ENCODE data around the gene DAPK2.
"Not testable (repeated sequence)": the region's sequence is repeated elsewhere in the genome, so short reads cannot be mapped to it uniquely, and the experiment has no call there.

Gene DAPK2

DNA sequence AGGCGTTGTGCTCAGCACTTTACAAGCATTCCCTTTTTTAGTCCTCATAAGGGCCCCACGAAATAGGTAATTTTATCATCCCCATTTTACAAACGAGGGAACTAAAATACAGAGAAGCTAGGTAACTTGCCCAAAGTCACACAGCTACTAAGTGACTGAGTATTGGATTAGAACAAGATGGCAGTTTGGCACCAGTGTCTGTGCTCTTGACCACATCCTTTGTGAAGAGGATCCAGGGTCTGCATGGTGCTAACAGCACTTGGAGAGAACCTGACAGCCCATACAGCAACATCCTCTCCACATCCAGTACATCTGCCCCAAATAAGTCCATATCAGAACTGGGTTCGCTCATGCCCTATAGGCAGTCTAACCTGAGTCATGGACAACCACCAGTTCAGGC, 21.8 kb upstream of the DAPK2 start:
- H3K27ac ChIP-seq, result no peak overlapping the region
- TF ChIP-seq, protein P1, sequence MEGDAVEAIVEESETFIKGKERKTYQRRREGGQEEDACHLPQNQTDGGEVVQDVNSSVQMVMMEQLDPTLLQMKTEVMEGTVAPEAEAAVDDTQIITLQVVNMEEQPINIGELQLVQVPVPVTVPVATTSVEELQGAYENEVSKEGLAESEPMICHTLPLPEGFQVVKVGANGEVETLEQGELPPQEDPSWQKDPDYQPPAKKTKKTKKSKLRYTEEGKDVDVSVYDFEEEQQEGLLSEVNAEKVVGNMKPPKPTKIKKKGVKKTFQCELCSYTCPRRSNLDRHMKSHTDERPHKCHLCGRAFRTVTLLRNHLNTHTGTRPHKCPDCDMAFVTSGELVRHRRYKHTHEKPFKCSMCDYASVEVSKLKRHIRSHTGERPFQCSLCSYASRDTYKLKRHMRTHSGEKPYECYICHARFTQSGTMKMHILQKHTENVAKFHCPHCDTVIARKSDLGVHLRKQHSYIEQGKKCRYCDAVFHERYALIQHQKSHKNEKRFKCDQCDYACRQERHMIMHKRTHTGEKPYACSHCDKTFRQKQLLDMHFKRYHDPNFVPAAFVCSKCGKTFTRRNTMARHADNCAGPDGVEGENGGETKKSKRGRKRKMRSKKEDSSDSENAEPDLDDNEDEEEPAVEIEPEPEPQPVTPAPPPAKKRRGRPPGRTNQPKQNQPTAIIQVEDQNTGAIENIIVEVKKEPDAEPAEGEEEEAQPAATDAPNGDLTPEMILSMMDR (conservative IDR thresholded peaks at IDR 0.05), result no peak
- no peak for TF ChIP-seq ZFX (IDR thresholded peaks at IDR 0.05)

- H3K27ac ChIP-seq, result no peak overlapping the region
- no peak for TF ChIP-seq ZFX (IDR thresholded peaks at IDR 0.05)
- TF ChIP-seq, protein P1 (conservative IDR thresholded peaks at IDR 0.05), result peak; percentile 89
These were observed 21.3 kb upstream of the DAPK2 start for GRCh38 chr15:64067564-64068030.

DNA sequence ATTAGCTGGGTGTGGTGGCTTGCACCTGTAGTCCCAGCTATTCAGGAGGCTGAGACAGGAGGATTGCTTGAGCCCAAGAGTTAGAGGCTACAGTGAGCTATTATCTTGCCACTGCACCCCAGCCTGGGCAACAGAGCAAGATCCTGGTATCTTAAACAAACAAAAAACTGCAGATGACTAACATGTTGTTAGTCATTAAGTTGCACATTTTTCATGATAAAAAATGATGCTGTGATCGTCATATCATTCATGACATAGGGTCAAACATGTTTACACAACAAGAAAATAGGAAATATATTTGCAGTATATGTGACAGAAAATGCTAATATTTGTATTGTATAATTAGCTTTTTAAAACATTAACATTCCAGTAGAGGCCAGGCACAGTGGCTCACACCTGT, 20.2 kb upstream of the DAPK2 start:
- H3K27ac ChIP-seq, result no peak overlapping the region
- TF ChIP-seq, protein P1 (conservative IDR thresholded peaks at IDR 0.05), result no peak
- no peak for TF ChIP-seq ZFX (IDR thresholded peaks at IDR 0.05)

DNA sequence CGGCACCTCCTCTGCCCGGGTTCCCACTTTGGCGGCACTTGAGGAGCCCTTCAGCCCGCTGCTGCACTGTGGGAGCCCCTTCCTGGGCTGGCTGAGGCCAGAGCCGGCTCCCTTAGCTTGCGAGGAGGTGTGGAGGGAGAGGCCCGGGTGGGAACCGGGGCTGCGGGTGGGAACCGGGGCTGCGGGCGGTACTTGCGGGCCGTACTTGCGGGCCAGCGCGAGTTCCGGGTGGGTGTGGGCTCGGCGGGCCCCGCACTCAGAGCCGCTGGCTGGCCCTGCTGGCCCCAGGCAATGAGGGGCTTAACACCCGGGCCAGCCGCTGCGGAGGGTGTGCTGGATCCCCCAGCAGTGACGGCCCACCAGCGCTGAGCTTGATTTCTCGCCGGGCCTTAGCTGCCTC, 14.4 kb upstream of the DAPK2 start:
- TF ChIP-seq, protein P1 (conservative IDR thresholded peaks at IDR 0.05), result no peak
- TF ChIP-seq ZFX (IDR thresholded peaks at IDR 0.05), result no peak
- H3K27ac ChIP-seq, result no peak overlapping the region

DNA sequence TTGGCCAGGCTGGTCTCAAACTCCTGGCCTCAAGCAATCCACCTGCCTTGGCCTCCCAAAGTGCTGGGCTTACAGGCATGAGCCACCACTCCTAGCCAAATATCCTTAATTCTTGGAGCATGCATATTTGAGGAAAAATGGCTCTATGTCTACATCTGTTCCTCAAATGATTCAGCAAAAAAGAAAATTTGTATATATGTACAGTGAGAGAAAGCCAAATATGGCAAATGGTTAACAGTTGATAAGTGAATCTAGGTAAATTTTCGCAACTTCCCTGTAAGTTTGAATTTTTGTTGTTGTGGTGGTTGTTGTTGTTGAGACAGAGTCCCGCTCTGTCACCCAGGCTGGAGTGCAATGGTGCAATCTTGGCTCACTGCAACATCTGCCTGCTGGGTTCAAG, 12.8 kb upstream of the DAPK2 start:
- H3K27ac ChIP-seq, result not testable (repeated sequence)

GRCh38 chr15:64058279-64058678, 12.0 kb upstream of the DAPK2 start:
- no peak overlapping the region for H3K27ac ChIP-seq
- TF ChIP-seq, protein P1 (conservative IDR thresholded peaks at IDR 0.05), result no peak
- TF ChIP-seq ZFX (IDR thresholded peaks at IDR 0.05), result no peak

DNA sequence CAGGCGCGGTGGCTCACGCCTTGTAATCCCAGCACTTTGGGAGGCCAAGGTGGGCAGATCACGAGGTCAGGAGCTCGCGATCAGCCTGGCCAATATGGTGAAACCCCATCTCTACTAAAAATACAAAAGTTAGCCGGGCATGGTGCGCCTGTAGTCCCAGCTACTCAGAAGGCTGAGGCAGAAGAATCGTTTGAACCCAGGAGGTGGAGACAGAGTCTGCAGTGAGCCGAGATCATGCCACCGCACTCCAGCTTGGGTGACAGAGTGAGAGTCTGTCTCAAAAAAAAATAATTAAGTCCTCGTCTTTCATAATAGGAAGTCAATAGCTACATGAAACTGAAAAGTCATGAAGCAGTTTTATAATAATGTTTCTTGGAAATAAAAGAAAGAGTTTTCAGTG, 7.4 kb upstream of the DAPK2 start:
- H3K27ac ChIP-seq, result not testable (repeated sequence)

DNA sequence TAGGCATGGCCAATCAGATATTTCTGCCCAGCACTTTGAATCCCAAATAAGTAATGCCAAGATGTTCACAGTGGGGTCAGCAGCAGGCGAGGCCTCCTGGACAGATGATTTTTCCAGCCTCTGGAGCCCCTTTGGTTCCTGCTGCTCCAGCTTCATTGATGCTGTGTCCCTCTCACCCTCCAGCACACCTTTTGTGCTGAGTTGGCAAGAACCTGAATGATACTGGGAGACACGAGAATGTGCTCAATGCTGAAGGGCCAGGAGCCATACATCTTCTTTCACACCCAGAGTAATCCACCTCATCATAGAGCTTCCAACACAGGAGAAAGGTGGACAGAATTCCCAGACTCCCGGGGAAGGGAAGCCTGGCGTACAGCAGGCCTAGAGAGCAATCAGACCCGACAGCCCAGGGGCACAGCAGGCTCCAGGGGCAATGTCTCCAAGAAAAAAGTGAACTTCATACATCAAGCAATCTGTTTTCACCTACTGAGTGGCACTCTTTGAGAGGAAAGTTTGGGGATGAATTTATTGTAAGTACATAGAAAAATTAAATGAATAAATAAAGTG, 6.7 kb upstream of the DAPK2 start:
- H3K27ac ChIP-seq, result no peak overlapping the region
- no peak for TF ChIP-seq ZFX (IDR thresholded peaks at IDR 0.05)
- TF ChIP-seq, protein P1 (conservative IDR thresholded peaks at IDR 0.05), result no peak

Data from C4-2B (cell line).